ENCODE data around the gene SLC39A11.
"Not testable (repeated sequence)": the region's sequence is repeated elsewhere in the genome, so short reads cannot be mapped to it uniquely, and the experiment has no call there.

Gene SLC39A11

DNA sequence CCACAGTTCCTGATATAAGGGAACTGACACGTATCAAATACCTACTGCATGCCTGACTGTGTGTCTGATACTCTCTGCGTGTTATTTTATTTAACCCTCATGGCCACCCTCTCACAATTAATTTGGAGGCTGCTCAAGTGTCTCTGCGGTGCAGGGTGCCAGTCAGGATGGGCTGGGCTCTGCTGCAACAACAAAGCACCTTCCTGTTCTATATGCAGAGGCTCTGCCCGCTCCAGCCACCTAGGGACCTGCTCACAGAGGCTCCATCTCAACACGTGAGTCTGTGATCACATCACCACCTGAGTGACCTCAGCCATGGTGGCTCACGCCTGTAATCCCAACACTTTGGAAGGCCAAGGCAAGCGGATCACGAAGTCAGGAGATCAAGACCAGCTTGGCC is 87.1 kb downstream of the SLC39A11 start:
- no peak for DNase-seq

DNA sequence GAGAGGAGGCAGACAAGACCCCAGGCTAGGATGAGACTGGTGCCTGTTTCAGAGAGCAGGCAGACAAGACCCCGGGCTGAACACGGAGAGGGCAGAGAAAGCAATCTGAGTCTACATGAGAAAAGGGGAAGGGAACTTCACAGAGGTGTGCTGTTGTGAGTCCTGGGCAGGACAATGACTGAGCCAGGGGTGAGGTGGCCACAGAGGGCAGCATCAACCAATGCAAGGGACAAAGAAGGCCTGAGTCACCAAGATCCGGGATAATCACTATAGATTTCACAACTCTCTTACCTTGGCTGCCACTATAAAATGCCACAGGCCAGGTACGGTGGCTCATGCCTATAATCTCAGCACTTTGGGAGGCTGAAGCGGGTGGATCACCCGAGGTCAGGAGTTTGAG is 89.0 kb downstream of the SLC39A11 start:
- no peak for DNase-seq

DNA sequence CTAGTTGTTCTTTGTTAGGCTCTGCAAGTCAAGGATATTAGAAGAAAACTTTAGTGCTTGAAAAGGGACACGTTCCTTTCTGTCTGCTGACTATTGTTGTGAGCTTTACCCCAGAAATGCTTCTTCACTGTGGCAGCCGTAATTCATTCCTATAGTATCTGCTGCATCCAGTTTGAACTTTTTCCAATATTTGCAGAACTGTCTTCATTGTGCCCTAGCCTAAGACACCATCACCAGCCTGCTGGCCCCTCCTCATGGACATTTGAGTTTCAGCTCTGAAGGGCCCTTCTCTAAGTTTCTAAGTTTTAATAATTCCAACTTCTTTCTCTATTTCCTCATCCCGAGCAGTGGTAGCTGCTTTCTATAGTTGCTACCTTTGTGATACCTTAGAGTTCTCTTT is 91.7 kb downstream of the SLC39A11 start:
- DNase-seq, result no peak

DNA sequence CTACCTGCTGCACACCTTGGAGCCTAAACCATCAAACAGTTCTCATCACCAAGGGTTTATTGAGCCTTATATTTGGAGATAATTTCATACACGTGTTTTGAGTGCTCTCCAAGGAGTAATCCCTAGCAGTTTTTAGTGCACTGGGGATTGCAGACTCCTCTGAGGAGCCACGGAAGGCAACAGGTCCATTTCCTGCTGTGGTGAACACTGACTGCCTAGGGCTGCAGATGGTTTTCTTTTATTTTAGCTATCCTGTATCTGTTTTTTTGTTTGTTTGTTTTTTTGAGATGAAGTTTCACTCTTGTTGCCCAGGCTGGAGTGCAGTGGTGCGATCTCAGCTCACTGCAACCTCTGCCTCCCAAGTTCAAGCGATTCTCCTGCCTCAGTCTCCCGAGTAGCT is 93.0 kb downstream of the SLC39A11 start:
- not testable (repeated sequence) for DNase-seq

DNA sequence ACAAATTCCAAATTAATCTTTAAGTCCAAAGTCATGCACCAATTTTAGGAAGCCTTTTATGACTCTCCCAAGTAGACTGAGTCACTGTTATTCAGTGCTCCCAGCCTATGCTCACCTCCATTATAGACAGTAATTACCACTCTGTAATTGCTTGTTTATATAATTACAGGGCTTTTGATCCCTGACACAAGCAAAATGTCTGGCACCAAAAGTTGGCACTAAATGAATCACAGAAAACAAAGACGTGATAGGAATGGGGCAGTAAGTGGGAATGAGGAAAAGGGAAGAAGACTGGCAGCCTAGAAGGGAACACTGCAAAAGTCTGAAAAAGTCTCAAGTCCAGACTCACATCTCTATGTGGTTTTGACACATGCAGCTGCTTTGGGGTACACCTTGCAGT is 94.1 kb downstream of the SLC39A11 start:
- DNase-seq, result no peak

DNA sequence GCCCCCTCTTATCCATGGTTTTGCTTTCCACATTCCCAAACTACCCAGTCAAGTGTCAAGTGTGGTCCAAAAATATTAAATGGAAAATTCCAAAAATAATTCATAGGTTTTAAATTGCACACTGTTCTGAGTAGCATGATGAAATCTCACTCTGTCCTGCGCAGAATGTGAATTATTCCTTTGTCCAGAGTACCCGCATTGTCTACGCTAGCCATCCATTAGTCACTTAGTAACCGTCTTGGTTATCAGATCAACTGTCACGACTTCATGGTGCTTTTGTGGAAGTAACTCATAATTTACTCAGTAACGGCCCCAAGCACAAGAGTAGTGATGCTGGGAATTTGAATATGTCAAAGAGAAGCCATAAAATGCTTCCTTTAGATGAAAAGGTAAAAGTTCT is 94.9 kb downstream of the SLC39A11 start:
- DNase-seq, result no peak

DNA sequence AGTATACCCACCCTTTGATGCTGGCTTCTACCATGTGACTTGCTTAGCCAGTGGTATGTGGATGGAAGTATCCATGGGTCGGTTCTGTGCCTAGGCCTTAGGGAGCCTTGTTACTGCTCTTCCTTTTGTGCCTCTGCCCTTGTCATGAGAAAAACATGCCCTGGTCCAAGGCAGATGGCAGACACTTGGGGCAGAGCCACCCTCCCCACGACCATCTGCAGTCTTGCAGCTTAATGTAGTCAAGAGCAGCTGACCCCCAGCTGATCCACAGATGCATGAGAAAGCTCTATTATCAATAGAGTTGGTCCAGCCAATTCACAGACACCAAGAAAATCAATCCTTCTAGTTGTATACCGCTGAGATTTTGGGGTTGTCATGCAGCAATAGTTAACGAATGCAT is 95.7 kb downstream of the SLC39A11 start:
- DNase-seq, result no peak

DNA sequence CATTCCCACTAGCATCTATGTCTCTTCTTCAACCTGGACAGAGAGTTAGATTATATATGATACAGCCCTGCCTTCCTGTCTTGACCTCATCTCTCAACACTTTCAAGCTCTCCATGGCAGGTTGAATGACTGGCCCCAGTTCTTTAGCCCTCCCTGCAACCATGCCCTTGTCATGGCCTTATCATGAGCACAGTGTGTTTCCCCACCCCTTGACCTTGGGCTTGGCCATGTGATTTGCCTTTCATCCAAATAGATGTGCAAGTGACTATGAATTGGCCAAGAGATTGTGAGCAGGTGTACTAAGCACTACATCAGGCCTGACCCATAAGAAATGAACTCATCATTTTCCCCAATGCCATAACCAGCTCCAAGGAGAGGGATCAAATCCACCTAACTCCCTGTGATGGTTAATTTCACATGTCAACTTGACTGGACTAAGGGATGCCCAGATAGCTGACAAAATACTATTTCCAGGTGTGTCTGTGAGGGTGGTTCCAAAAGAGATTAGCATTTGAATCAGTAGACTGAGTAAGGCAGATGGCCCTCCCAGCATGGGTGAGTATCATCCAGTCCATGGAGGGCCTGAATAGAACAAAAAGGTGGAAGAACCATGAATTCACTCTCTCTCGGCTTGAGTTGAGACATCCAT is 97.4 kb downstream of the SLC39A11 start:
- DNase-seq, result no peak

DNA sequence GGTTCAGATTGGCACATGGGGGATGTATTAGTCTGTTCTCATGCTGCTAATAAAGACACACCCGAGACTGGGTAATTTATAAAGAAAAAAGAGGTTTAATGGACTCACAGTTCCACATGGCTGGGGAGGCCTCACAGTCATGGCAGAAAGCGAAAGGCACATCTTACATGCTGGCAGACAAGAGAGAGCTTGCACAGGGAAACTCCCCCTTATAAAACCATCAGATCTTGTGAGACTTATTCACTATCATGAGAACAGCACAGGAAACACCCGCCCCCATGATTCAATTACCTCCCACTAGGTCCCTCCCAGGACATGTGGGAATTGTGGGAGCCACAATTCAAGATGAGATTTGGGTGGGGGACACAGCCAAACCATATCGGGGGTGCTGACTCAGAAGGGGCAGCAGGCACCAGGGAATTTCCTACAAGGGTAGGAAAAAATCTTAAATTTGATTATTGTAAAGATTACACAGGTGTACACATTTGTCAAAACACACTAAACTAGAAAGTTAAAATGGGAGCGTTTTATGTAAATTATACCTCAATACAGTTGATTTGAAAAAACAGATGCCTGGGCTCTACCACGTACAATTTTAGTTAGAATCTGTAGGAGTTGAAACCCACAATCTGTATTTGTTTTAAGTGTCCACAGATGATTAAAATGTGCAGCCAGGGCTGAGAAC is 99.6 kb downstream of the SLC39A11 start:
- DNase-seq, result not testable (repeated sequence)

DNA sequence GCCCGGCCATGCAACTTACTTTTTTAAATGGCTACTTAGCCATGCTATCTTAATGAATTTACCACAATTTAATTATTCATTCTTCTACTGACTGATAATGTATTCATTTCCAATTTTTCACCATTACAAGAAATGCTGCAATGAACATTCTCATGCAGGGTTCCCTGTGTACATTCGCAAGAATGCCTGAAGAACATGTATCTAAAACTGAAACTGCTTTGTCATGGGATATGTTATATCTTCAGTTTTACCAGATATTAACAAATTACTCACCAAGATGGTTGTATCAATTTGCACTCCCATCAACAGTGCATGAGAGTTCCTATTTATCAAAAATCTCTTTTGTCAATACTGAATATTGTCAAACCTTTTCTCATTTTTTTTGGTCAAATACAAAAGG is 100.8 kb downstream of the SLC39A11 start:
- no peak for DNase-seq

DNA sequence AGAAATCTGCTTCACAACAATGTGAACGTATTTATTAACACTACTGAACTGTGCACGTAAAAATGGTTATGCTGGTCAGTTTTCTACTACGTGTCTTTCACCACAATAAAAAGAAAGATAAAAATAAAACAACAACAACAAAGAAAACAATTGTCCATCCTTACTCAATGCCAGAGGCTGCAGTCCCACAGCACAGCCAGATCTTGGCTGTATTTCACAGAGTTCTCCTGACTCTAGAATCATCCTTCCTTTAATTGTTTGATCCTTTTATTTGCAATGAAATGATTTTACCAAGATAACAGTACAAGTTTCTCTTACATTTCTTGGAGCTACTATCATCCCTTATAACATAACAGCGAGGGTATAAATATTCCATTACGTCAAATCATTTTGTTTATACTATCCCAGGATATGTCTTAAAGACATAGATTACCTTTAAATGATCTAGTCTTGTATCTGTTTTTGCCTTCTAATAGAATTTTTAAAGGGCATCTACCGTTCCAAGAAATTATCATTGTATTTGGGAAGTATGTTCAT is 103.3 kb downstream of the SLC39A11 start:
- no peak for DNase-seq

DNA sequence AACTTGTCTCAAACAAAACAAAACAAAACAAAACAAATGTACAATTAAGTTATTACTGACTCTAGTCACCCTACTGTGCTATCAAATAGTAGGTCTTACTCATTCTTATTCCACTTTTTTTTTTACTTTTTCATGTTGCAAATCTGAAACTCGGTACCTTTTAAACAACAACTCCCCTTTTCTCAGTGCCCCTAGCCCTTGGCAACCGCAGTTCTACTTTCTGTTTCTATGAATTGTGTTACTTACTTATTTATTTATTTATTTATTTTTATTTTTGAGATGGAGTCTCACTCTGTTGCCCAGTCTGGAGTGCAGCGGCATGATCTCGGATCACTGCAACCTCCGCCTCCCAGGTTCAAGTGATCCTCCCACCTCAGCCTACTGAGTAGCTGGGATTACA is 104.0 kb downstream of the SLC39A11 start:
- no peak for DNase-seq

DNA sequence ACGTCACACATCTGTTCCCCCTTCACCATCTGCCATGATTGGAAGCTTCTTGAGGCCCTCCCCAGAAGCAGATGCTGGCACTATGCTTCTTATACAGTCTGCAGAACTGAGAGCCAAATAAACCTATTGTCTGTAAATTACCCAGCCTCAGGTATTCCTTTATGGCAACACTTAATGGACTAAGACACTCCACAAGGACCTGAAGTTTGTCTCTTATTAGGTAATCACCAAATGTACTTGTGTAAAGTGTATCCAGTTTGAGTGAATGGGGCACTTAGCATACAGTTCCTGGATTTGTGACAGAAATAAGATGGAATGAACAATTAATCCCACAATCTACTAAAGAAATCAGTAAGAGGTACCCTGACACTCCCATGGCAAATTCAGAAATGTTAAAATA is 105.3 kb downstream of the SLC39A11 start:
- no peak for DNase-seq

DNA sequence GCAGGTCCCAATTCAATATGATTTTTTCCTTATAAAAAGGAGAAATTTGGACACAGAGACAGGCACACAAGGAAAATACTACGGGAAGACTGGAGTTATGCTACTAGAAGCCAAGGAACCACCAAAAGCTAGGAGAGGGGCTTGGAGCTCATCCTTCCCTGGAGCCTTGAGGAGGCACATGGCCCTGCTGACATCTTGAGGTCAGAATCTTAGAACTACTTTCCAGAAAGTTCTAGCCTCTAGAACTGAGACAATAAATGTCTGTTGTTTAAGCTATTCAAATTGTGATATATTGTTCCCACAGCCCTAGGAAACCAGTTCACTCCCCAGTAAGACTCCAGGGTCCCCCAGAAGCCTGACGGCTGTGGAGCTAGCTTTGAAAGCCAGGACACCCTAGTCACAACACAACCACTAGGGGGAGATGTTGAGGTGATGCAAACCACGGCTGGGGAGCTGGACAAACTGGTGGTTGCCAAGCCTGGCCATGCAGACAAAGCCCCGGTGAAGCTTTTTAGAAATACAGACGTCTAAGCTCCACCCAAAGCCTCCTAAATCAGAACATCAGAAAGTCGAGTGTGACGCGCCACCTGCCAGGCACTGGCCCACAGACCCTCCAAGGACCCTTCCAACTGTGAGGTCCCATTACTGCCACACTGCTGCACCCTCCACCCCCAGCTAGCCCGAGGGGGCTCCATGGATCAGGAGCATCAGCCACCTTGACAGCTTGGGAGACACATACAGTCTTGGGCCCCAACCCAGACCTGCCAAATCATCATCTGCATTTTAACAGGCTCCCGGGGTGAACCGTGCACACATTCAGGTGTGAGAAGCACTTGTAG is 106.4 kb downstream of the SLC39A11 start:
- peak; percentile 13 for DNase-seq

DNA sequence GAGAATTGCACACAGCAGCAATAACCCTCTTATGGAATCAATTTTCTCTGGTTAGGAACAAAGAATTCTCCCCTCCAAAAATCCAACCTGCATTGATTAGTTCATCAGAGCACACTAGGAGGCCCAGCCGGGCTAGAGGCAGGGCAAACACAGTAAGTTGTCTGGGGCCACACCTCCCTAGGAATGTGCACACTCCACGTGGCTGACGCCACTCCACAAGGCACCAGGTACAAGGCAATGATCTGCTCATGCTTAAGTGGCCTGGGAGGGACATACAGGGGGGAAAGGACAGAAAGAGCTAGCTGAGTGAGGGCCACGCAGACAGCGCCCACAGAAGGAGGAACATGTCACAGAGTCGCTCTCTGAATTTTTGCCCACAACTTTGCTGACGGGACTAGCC is 107.6 kb downstream of the SLC39A11 start:
- DNase-seq, result no peak

DNA sequence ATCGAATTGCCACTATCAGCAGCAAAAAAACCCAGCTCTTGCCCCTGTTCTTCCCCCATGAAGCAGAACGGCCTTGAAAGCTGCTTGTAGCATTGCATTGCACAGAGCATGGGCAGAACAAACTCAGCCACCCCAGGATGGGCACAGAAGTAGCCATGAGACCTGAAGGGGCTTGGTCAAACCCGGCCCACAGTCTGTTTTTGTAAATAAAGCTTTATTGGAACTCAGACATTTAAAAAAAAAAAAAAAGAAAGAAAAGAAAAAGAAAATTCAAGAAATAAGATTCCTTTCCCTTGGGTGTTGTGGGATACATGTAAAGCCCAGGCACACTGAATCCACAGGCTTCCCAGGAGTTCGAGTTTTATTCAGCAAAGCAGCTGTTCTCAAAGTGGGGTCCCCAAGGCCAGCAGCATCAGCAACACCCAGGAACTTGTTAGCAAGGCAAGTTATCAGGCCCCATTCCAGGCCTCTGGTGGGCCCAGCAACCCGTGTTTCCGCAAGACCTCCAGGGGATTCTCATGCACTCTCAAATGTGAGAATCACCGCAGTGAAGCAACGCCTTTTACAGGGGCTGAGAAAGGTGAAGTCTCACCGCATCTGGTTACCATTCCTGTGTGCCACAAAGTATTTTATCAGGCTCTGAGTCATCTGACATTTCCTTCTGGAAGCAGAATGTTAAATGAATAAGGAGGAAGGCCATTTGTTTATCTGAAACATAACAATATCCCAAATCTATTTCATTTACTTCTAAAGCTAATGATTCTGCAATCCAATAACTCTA is 108.2 kb downstream of the SLC39A11 start:
- DNase-seq, result no peak

DNA sequence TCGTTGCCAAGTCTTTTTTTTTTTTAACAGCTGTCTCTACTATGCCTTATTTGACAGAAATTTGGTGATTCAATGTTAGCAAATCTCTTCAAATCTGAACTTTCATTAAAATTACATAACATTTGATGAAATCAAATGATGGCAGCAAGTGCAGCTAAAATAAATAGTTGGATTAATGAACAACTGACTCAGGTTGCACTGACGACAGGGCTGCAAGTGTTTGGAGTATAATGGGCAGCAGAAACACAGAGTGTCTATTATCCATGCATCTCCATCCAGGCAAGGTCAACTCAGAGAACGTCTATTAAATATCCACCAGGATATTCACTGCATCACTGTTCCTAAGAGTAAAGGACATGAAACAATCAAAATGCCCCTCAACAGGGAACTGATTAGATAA is 109.8 kb downstream of the SLC39A11 start:
- no peak for DNase-seq

DNA sequence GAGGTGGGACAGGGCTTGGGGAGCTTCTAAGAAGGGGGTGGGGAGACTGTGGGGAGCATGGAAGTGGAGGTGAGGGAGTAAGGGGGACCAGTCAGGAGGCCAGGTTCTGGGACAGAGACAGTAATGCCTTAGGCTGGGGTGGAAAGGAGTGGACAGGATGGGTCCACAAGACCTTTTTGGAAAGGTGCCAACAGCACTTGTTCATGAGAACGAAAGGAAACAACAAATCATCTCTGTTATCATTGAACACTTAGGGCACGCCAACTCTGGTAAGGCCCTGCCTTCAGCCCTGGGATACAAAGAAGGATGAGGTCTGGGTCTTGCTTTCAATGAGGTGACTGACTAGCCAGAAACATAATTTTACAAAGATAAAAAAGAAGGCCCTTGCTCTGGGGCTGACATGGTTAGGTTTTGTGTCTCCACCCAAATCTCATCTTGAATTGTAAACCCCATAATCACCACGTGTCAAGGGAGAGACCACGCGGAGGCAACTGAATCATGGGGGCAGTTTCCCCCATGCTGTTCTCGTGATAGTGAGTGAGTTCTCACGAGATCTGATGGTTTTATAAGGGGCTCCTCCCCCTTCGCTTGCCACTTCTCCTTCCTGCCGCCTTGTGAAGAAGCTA is 113.8 kb downstream of the SLC39A11 start:
- DNase-seq, result no peak

DNA sequence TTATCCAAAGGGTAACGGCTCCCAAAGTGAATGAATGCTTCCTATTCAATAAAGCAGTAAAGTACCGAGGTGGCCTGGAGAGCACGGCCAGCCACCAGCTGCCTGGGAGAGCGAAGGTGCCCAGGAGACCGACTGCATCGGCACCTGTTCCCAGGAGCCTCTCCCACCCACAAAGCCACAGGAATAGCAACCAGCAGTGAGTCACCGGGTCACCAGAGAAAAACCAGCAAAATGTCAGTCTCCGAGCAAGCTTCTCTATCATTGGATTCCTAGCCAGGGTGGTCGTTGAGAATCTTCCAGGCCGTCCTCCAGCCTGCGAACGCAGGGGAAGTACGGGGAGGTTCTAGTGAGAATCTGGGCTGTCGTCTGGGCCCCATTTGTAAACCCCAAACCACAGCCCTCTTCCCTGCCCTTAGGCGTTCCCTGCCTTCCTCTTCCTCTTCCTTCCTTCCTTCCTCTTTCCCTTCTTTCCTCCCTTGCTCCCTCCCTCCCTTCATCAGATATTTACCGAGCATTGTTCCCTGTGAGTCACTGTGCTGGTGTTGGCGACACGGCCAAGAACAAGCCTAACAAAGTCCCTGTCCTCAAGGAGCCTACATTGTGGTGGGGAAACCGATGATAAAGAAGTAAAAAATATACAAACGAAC is 114.6 kb downstream of the SLC39A11 start:
- DNase-seq, result no peak

DNA sequence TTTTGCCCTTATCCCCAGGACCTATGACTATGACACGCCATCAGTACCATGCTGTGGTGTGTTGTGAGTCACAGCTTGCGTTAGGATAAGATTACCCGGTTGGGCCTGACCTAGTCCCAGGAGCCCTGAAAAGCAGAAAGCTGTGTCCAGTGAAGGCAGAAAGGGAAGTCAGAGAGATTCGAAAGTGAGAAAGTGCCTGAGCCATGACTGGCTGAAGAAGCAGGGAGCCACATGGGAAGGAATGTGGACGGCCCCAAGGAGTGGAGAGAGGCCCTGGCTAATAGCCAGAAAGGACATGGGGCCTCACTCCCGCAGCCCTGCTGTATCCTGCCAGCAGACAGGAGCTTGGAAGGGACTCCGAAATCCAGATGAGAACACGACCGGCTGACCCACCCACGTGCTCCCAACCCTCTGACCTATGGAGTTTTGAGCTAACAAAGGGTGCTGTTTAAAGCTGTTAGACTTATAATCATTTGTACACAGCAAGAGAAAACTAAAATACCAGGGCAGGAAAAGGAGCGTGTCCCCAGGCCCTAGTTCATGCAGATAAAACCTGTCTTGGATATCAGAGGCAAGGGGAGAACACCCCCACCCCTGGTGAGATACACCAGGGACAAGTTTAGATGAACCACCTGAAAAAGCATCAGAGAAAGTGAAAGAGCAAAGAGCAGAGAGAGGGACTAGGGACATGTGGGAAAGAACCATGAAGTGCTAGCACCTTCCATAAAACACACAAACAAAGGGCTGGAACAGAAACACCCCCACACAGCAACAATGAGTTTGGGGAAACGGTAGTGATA is 115.3 kb downstream of the SLC39A11 start:
- DNase-seq, result no peak

DNA sequence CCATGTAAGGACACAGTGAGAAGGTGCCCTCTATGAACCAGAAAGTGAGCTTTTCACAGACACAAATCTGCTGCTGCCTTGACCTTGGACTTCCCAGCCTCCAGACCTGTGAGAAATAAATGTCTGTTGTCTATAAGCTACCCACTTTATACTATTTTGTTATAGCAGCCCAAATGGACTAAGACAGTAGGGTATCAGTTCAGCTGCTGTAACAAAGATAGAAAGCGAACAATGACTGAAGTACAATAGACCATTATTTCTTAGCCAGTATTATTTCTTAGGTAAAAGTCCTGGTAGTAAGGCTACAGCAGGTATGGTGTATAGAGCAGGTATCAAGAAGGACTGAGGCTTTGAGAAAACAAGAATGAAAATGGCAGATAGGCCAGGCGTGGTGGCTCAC is 117.0 kb downstream of the SLC39A11 start:
- no peak for DNase-seq

Measured in NCI-H187 treated with DMSO at 0.1 percent for 48 hours (cell line).